Measurements from ENCODE around the gene KCTD19.

KCTD19 gene

DNA sequence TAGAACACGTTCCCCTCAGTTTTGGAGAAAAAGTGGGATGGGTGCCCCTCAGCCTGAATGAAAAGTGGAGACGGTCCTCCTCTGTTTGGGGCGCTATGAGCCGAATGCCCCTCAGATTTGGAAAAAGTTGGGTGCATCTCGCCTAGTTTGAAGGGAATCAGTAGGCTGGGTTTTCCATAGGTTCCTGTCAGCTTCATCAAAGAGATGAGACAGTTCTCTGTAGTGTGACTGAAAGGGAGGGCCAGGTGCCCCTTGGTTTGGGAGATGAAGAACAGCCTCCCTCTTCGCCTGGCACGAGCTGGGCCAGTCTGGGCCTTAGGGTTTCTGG, 78.5 kb downstream of the KCTD19 start:
- TF ChIP-seq, protein P1, sequence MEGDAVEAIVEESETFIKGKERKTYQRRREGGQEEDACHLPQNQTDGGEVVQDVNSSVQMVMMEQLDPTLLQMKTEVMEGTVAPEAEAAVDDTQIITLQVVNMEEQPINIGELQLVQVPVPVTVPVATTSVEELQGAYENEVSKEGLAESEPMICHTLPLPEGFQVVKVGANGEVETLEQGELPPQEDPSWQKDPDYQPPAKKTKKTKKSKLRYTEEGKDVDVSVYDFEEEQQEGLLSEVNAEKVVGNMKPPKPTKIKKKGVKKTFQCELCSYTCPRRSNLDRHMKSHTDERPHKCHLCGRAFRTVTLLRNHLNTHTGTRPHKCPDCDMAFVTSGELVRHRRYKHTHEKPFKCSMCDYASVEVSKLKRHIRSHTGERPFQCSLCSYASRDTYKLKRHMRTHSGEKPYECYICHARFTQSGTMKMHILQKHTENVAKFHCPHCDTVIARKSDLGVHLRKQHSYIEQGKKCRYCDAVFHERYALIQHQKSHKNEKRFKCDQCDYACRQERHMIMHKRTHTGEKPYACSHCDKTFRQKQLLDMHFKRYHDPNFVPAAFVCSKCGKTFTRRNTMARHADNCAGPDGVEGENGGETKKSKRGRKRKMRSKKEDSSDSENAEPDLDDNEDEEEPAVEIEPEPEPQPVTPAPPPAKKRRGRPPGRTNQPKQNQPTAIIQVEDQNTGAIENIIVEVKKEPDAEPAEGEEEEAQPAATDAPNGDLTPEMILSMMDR (IDR thresholded peaks at IDR 0.05; ENCODE audit: borderline replicate concordance, insufficient read depth, low read depth, low read length), result no peak
- peak overlapping the region; percentile 55 for H3K4me3 ChIP-seq (ENCODE audit: low read depth, low read length)

DNA sequence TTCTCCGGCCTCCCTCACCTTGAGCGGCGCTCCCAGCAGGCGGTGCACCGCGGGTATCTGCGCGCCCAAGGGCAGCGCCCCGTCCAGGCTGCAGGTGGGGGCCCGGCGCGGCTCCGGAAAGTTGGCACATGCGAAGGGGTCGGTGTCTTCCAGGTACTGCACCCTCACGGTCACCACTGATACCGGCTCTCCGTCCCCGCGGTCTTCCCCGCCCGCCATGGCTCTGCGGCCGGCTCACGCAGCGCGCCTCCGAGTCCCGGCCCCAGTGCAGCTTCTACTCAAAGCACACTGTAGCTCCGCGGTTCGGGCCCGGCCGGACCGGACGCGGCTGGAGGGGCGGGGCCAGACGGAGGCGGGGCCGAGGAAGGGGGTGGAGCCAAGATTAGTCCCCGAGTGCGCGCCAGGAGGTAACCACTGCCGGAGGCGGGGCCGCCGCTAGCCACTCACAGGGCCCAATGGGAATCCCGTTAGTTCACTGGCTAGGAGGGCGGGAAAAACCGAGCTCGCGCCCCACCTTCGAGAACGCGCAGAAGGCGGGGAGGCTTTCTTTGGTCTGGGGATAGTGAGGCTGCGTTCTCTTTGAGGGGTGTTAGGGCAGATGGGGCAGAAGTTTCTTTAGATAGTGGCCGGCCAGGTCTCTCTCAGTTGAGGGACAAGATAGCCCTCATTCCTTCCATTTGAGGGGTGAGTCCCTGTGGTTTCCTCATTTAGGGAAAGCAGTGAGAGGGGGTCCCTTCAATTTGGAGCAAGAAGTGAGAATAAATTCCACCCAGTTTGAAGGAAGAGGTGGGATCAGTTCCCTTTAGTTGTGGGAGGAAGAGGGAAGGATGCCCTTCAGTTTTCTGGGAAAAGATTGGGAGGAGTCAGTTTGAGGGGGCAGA, 79.1 kb downstream of the KCTD19 start, which contains the start of gene FHOD1:
FHOD1 (minus strand) TSS at position 290 of the 881 bp plus-strand sequence; CDS start at position 219, 71 bp downstream.
- TF ChIP-seq, protein P1 (IDR thresholded peaks at IDR 0.05; ENCODE audit: borderline replicate concordance, insufficient read depth, low read depth, low read length), result no peak
- peak within 1 kb of the TSS; percentile 77 for H3K4me3 ChIP-seq (ENCODE audit: low read depth, low read length)

DNA sequence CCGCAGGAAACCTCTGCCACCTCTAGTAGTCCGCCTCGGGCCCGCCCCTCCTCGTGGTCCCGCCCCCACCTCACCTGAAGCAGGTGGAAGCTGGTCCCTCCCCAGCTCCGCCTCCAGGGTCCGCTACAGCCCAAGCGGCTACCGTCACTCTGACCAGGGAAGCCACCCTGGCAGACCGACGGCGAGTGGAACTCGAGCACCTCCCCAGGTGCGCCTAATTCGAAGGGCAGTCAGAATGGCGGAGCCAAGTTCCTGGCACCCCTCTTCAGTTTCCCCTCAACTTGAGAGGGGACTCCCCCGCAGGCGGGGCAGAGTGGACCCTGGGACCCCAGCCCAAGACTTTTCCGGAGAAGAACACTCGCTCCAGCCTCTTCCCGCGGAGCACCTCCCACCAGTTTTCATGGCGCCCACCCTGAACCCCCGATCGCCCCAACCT, 79.8 kb downstream of the KCTD19 start:
- TF ChIP-seq, protein P1 (IDR thresholded peaks at IDR 0.05; ENCODE audit: borderline replicate concordance, insufficient read depth, low read depth, low read length), result no peak
- peak overlapping the region; percentile 77 for H3K4me3 ChIP-seq (ENCODE audit: low read depth, low read length)

DNA sequence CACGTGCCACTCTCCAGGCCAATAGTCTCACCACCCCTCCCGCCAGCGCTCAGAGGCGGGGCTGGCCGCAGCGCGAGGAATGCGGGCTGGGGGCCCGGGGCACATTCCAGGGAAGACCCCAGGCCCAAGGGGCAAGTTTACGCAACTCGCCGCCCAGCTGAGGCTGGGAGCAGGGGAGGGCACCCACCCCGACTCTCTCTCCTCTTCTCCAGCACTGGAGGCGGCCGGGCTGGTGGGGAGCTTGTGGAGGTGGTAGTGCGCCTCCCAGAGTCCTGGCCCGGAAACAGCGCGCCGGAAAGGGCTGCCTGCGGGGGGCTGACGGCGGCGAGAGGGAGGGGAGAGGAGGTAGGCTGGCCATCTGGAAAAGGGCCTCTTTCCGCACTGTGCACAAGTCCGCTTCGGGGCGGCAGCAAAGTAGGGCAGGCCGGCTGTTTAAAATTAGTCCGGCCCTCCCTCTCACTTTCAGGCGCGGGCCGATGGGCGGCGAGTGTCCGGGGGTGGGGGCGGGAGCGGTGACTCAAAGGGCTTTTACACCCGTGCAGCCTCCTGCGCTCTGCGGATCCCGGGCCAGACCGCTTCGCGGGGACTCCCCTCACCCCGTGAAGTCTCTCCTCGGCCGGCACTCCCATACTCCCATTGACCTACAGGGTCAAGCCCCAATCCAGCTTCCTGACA, 80.3 kb downstream of the KCTD19 start:
- H3K4me3 ChIP-seq (ENCODE audit: low read depth, low read length), result peak overlapping the region; percentile 77
- TF ChIP-seq, protein P1 (IDR thresholded peaks at IDR 0.05; ENCODE audit: borderline replicate concordance, insufficient read depth, low read depth, low read length), result peak; percentile 53; the same call in 1 of the 2 replicates

DNA sequence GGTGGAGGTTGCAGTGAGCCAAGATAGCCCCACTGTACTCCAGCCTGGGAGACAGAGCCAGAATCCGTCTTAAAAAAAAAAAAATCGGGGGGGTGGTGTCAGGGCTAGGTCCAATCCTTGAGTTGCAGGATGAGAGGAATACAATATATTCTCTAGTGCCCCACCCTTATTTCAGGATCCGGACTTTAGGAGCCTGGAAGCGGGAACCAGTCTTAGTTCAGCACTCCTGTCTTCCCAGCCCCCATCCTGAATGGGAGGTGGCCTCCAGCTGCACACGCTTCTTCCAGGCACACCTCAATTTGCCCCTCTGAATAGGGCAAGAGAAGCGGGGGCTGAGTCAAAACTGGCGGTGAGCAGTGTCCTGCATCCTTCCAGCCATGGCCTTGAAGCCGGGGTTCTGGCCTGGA, 80.9 kb downstream of the KCTD19 start:
- peak overlapping the region; percentile 77 for H3K4me3 ChIP-seq (ENCODE audit: low read depth, low read length)
- TF ChIP-seq, protein P1 (IDR thresholded peaks at IDR 0.05; ENCODE audit: borderline replicate concordance, insufficient read depth, low read depth, low read length), result no peak

DNA sequence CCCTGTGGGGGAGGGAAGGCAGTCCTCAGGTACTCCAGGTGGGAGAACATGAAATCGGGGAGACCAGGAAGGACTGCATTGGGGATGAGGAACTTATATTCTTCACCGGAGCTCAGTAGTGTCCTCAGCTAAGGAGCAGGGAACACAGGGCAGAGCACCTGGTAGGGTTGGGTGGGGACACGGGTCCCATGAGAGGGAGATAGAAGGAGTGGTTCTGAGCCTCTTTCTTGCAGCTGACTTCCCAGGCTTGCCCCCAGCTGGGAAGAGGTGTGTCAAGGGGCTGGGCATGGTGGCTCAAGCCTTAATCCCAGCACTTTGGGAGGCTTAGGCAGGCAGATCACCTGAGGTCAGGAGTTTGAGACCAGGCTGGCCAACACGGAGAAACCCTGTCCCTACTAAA, 81.4 kb downstream of the KCTD19 start:
- H3K4me3 ChIP-seq (ENCODE audit: low read depth, low read length), result peak overlapping the region; percentile 77
- TF ChIP-seq, protein P1 (IDR thresholded peaks at IDR 0.05; ENCODE audit: borderline replicate concordance, insufficient read depth, low read depth, low read length), result no peak

Measured in GM12875 (cell line).